ENCODE measurements around the gene ANKRD13C.
A peak's percentile ranks its signal among the peaks of the same experiment; 100 is the strongest.

ANKRD13C gene

GRCh38 chr1:70231475-70231874, 123.0 kb downstream of the ANKRD13C start:
- Mint-ChIP-seq H3K4me3 (no peak overlapping the region), H3K36me3 (ENCODE audit: low read depth) (peaks cover 100% of the 10 kb centered on the region), H3K27me3 (no peaks in the 10 kb centered on the region), H3K4me1 (ENCODE audit: low read depth) (peaks cover 30% of the 10 kb centered on the region), H3K27ac (peak overlapping the region; percentile 19), H3K9me3 (no peaks in the 10 kb centered on the region)
- no peak for DNase-seq

DNA sequence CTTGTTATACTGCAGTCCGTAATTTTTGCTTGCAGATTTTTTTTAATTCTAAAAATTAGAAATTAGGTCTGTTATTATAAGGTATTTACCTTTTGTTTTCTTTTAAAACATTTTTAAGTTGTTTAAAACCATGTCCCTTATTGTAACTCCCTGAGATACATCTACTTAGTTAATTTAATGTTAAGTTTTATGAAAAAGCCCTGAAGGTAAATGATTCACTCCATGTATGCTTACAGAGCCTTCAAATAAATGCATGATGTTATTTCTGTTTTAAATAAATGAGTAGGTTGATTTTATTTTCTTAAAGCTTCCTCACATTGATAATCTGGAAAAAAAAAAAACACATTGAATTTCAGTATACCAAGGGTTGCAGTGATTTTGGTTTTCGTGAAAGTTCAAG, 125.9 kb downstream of the ANKRD13C start:
- Mint-ChIP-seq H3K9me3 (no peaks in the 10 kb centered on the region), H3K27me3 (no peaks in the 10 kb centered on the region), H3K27ac (peak overlapping the region; percentile 72), H3K4me1 (ENCODE audit: low read depth) (peaks cover 51% of the 10 kb centered on the region), H3K4me3 (no peak overlapping the region), H3K36me3 (ENCODE audit: low read depth) (peaks cover 99% of the 10 kb centered on the region)
- DNase-seq = no peak

DNA sequence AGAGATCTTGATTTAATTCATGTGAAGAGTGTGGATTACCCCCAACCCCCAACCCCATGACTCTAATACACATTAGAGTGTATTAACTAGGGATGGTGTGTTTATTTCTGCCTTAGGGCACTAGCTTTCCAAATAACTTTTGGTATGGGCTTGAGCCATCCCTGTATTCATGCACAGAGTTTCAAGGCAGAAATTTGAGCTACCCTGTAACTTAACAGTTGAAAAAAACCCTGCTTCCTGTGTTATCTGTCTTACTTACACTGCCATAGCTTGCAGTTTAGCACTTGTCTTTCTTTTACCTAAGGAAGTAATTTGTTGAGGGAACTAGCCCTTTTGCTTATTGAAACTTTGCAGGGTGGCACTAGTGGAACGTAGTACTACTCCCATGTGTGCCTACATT, 127.1 kb downstream of the ANKRD13C start:
- peak overlapping the region; percentile 81 for H3K27ac Mint-ChIP-seq

GRCh38 chr1:70224954-70225353, 129.6 kb downstream of the ANKRD13C start:
- DNase-seq = no peak
- H3K27ac Mint-ChIP-seq = peak overlapping the region; percentile 99
- peaks cover 91% of the 10 kb centered on the region for H3K36me3 Mint-ChIP-seq (ENCODE audit: low read depth)
- peak overlapping the region; percentile 96 for H3K4me3 Mint-ChIP-seq
- H3K4me1 Mint-ChIP-seq (ENCODE audit: low read depth) = peaks cover 58% of the 10 kb centered on the region
- H3K9me3 Mint-ChIP-seq = no peaks in the 10 kb centered on the region
- no peaks in the 10 kb centered on the region for H3K27me3 Mint-ChIP-seq

More for the DNA sequence above, 127.1 kb downstream of the ANKRD13C start:
- H3K27me3 Mint-ChIP-seq = no peaks in the 10 kb centered on the region
- no peak overlapping the region for H3K4me3 Mint-ChIP-seq
- H3K36me3 Mint-ChIP-seq (ENCODE audit: low read depth) = peaks cover 99% of the 10 kb centered on the region
- H3K9me3 Mint-ChIP-seq = no peaks in the 10 kb centered on the region
- no peak for DNase-seq
- peaks cover 57% of the 10 kb centered on the region for H3K4me1 Mint-ChIP-seq (ENCODE audit: low read depth)

DNA sequence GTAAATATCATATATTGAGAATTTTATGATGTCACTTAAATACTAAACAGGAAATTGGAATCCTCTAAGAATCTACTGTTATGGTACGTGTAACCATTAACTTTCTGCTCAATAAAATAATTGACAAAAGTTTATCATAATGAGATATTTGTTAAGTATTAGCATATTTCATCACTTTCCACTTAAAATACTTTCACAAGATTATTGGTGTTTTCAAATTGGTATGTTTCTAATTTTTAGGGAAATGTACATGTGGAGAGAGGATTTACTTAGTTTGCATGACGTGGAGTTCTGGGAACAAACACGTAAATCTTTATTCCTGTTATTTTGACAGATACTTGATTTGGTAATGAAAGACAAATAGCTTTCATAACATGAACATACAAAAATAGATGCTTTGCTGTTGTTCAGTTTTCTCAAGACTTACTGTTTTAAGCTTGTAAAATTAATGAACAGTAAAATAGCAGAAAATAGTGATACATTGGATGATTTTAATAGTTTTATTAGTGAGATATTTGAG, 131.7 kb downstream of the ANKRD13C start:
- no peak for DNase-seq
- Mint-ChIP-seq H3K27me3 (no peaks in the 10 kb centered on the region), H3K4me3 (peak overlapping the region; percentile 96), H3K36me3 (ENCODE audit: low read depth) (peaks cover 73% of the 10 kb centered on the region), H3K9me3 (no peaks in the 10 kb centered on the region), H3K27ac (peak overlapping the region; percentile 99), H3K4me1 (ENCODE audit: low read depth) (peaks cover 57% of the 10 kb centered on the region)

GRCh38 chr1:70221238-70222121, 133.0 kb downstream of the ANKRD13C start, which contains the start of gene SRSF11:
SRSF11 (plus strand) TSS chr1:70221380; CDS start chr1:70221637, 257 bp downstream.
- DNase-seq = peak; percentile 99
- Mint-ChIP-seq H3K36me3 (ENCODE audit: low read depth) (peaks cover 72% of the 10 kb centered on the region), H3K27ac (peak within 1 kb of the TSS; percentile 99), H3K9me3 (no peaks in the 10 kb centered on the region), H3K4me1 (ENCODE audit: low read depth) (peaks cover 47% of the 10 kb centered on the region), H3K4me3 (peak within 1 kb of the TSS; percentile 96), H3K27me3 (no peaks in the 10 kb centered on the region)

DNA sequence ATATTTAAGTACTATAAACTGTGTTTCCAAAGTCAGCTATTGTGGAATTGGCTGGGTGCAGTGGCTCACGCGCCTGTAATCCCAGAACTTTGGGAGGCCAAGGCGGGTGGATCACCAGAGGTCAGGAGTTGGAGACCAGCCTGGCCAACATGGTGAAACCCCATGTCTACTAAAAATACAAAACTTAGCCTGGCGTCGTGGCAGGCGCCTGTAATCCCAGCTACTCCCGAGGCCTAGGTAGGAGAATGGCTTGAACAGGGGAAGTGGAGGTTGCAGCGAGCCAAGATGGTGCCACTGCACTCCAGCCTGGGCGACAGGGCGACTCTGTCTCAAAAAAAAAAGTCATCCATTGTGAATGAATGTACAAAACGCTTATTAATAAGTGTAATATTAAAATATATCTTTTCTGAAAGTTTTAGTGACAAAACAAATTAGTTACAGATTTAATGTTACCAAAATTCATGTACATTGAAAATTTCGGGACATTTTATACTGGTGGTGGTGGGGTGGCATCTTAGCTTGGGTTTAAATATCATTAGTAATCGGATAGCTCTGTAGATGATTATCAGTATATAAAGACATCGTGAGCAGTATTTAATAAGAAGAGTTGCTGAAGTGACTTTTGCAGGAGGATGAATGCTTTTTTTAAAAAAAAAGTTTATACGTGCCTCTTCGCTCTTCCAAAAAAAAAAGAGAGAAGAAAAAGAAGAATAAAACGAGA, 133.8 kb downstream of the ANKRD13C start:
- Mint-ChIP-seq H3K4me1 (ENCODE audit: low read depth) (peaks cover 44% of the 10 kb centered on the region), H3K36me3 (ENCODE audit: low read depth) (peaks cover 73% of the 10 kb centered on the region)

DNA sequence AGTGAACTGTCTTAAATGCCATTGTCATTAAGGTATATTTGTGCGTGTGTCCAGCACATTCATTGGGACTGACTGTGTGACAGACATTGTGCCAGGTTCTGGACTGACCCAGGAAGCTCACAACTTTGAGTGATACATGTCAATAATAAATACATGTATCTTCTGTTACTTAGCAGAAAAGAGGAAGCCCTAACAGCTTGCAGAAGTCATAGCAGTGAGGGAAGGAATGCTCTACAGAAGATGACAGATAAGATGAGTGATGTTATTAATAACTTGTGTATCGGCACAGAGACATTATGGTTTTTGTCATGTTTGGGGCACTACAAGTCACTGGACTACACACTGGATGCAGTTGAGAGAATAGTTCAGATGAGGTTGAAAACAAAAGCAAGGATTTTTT, 134.5 kb downstream of the ANKRD13C start:
- H3K9me3 Mint-ChIP-seq = no peaks in the 10 kb centered on the region
- H3K4me1 Mint-ChIP-seq (ENCODE audit: low read depth) = peaks cover 39% of the 10 kb centered on the region
- H3K27ac Mint-ChIP-seq = peak overlapping the region; percentile 55
- DNase-seq = no peak
- H3K4me3 Mint-ChIP-seq = peak overlapping the region; percentile 1
- peaks cover 73% of the 10 kb centered on the region for H3K36me3 Mint-ChIP-seq (ENCODE audit: low read depth)
- no peaks in the 10 kb centered on the region for H3K27me3 Mint-ChIP-seq

More for the DNA sequence above, 133.8 kb downstream of the ANKRD13C start:
- H3K27ac Mint-ChIP-seq = peak overlapping the region; percentile 99
- no peaks in the 10 kb centered on the region for H3K9me3 Mint-ChIP-seq
- peak overlapping the region; percentile 96 for H3K4me3 Mint-ChIP-seq
- no peaks in the 10 kb centered on the region for H3K27me3 Mint-ChIP-seq
- no peak for DNase-seq

- Mint-ChIP-seq H3K9me3 (no peaks in the 10 kb centered on the region), H3K27ac (peak overlapping the region; percentile 56), H3K36me3 (ENCODE audit: low read depth) (peaks cover 73% of the 10 kb centered on the region), H3K27me3 (no peaks in the 10 kb centered on the region), H3K4me1 (ENCODE audit: low read depth) (peaks cover 56% of the 10 kb centered on the region), H3K4me3 (no peak overlapping the region)
- no peak for DNase-seq
Measured at GRCh38 chr1:70211541-70211940, 143.0 kb downstream of the ANKRD13C start.

GRCh38 chr1:70210820-70211219, 143.7 kb downstream of the ANKRD13C start:
- H3K27ac Mint-ChIP-seq = peak overlapping the region; percentile 37

More at GRCh38 chr1:70210820-70211219, 143.7 kb downstream of the ANKRD13C start:
- Mint-ChIP-seq H3K4me3 (no peak overlapping the region), H3K36me3 (ENCODE audit: low read depth) (peaks cover 74% of the 10 kb centered on the region), H3K9me3 (no peaks in the 10 kb centered on the region), H3K27me3 (no peaks in the 10 kb centered on the region), H3K4me1 (ENCODE audit: low read depth) (peaks cover 54% of the 10 kb centered on the region)
- DNase-seq = no peak
